GM10266 (cell line): ENCODE results near the gene TRERF1.

Source experiments
- DNase-seq: peaks from one replicate; pipeline ENCODE4 v3.0.0; 2012; ENCODE audit errors: extremely low spot score
- TF ChIP-seq, protein P1 (sequence below): IDR thresholded peaks from 2 replicates; pipeline ENCODE4 v1.5.1; 2012; ENCODE audit warnings: mild to moderate bottlenecking, low read depth; ENCODE audit not compliant: control insufficient read depth, insufficient read depth; ENCODE audit errors: missing control alignments

The TRERF1 gene

DNA sequence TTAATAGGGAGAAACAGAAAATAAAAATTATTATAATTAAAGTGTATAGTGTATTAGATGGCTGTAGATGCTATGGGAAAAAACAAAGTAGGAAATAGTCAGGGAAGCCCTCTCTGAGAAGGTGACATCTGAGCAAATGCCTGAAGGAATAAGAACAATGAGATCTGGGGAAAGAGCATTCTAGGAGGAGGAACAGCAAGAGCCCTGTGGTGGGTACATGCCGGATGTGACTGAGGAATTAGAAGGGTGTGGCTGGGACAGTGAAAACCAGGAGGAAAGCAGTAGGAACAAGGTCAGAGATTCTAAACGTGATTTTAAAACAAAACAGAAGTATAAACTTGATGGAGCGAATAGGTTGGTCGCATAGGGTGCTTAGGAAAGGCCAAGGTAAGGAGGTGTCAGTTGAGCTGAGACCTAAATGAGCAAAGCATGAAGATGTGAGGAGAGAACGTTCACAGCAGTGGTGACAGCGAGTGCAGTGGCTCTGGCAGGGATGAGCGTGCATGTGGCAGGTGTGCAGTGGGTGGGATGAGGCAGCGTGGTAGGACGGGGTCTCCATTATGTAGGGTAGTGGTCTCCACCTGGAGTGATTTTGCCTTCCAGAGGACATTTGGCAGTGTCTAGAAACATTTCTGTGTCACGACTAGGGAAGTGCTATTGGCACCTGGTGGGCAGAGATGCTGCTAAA, 137.0 kb downstream of the TRERF1 start:
- DNase-seq = no peak
- TF ChIP-seq, protein P1, sequence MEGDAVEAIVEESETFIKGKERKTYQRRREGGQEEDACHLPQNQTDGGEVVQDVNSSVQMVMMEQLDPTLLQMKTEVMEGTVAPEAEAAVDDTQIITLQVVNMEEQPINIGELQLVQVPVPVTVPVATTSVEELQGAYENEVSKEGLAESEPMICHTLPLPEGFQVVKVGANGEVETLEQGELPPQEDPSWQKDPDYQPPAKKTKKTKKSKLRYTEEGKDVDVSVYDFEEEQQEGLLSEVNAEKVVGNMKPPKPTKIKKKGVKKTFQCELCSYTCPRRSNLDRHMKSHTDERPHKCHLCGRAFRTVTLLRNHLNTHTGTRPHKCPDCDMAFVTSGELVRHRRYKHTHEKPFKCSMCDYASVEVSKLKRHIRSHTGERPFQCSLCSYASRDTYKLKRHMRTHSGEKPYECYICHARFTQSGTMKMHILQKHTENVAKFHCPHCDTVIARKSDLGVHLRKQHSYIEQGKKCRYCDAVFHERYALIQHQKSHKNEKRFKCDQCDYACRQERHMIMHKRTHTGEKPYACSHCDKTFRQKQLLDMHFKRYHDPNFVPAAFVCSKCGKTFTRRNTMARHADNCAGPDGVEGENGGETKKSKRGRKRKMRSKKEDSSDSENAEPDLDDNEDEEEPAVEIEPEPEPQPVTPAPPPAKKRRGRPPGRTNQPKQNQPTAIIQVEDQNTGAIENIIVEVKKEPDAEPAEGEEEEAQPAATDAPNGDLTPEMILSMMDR = no peak

DNA sequence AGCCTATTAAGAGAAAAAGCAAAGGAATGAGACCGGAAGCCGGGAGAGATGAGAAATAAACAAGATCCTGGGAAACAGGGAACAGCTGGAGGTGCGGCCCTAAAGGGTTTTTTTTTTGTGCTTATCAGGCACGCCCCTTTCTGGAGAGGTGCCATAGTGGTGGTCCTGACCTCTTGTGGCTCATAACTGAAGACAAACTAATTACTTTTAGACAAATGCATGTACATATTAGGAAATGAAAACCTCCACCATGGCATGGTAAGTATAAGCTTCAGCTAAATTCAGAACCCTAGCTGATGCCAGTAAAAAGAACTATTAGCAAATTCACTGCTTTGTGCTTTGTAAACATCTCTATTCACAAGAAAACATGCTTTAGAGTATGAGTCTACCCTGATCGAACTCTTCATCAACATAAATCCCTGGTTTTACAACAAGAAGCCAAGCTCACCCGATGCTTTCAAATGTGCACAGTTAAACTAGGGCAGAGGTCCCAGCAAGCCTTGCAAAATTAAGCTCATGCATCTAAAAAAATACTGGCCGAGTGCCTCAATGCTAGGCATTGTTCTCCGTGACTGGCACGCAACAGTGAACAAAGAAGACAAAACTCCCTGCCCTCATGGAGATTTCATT, 137.7 kb downstream of the TRERF1 start:
- no peak for DNase-seq

DNA sequence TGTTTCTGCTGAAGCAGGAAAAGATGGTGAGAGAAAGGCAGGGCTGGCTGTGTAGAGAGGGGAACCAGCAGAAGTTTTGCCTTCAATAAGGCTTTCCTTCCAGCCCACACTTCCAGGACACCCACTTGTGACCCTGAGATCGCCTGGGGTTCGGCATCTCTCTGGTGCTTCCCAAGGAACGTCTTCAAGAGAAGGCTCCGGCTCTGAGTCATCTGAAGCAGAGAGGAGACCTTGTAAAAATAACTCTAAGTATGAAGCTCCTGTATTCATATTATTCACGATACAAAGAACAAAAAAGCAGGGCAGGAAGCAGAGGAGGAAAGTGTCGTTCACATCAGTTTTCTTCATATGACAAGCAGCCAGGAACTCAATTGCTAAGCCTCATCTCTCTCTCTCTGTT, 138.7 kb downstream of the TRERF1 start:
- no peak for DNase-seq
- TF ChIP-seq, protein P1 = no peak

More for the DNA sequence above, 137.7 kb downstream of the TRERF1 start:
- TF ChIP-seq, protein P1 = no peak

DNA sequence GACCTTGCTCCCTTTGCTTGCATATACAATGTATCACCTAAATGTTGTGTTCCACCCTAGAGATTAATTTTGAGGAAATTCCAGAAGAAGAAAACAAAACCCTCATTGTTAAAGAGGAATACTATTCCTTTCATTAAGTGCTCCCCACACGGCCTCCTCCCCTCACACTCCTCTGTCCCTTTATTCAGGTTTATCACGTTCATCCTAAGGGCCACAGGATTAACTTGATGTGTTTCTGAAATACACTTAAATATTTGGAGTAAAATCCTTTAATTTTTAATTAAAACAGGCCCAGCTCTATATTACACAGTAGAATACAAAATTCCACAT, 144.6 kb downstream of the TRERF1 start:
- TF ChIP-seq, protein P1 = no peak
- no peak for DNase-seq

DNA sequence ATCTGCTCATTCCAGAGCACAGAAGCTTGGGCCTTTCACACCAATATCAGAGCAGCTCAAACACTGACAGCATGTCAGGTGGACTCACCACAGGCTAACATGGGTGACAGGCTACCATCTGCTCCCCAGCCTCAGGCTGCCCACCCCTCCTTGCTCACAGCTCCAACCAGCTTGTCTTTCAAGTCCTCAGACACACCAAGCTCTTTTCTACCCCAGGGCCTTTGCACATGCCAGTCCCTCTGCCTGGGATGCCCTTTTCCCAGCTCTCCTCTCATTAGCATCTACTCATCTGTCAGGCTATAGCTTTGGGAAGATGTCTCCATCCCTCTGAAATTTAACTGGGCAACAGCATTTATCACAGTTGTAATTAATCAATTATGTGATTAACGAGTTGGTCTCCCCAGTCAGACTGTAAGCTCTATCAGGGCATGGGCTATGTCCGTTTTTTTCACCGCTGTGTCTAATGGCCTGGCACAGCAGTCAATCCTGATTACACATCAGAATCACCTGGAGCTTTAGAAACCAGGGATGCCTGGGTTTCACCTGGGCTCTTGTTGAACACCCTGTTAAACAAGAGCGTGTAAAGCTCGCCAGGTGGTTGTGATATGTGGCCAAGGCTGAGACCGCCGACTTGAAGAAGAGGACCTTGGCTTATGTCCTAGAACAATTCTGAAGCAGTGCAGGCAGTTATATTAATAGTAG, 145.1 kb downstream of the TRERF1 start:
- DNase-seq = no peak
- TF ChIP-seq, protein P1 = no peak

DNA sequence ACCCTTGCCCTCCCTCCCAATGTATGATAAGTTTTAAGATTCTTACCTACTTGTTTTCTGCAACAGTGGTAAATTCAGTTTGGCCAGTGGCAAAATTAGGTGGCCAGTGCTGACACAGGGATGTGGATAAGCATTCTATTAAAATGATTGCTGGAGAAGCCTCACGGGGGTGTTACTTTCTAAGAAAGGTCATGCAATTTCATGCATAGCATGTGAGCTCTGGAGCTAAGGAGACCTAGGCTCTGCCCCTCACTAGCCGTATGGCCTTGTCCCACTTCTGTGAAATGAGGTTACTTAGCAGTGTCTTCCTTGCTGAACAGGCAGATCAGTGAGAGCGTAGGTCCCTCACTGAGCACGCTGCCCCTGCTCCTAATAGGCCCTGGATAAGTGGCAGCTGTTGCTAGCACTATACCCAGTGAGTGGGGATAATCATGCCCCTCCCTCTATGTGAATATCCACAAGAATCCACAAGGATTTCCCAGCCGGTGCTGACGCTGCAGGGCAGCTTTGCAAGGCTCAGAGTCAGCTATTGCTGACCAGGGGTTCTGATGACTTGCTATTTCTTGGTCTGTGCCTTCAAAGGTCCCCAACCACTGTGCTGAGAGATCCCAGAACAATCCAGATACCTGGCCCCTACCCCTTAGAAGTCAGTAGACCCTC, 147.5 kb downstream of the TRERF1 start:
- TF ChIP-seq, protein P1 = no peak
- DNase-seq = no peak
